Activated naive CD8-positive, alpha-beta T cell treated with anti-CD3 and anti-CD28 coated beads, Interleukin-2, amount 10 ng/mL, durations not matched to agents 7 days and 5 days (primary cell): ENCODE results near the gene QSOX2. TPM values are rescaled to one million over a fixed set of nuclear protein-coding genes. Genes with fewer than 3 reads are reported as not detected.

Experiments
- ATAC-seq: fragments of 150-1000 bp; cut with Tn5 transposase; one replicate; pipeline ENCODE4 v1.10.0; 2021; ENCODE audit warnings: low read depth, moderate library complexity
- POLR2A ChIA-PET: fragments of 350-600 bp; sonication (Branson Sonifier 250); formaldehyde crosslinking; loops from one replicate; lab custom pipeline; 2021; ENCODE audit warnings: antibody characterized with exemption; lab: Charles Lee
- DNase-seq: peaks from one replicate; pipeline ENCODE4 v3.0.0; 2021
- H3K27ac Mint-ChIP-seq: one replicate; pipeline ENCODE4 v1.8.0; 2022; ENCODE audit warnings: mild to moderate bottlenecking, mixed read lengths
- H3K27me3 Mint-ChIP-seq: one replicate; pipeline ENCODE4 v1.8.0; 2022; ENCODE audit warnings: mild to moderate bottlenecking, moderate library complexity, mixed read lengths
- H3K36me3 Mint-ChIP-seq: one replicate; pipeline ENCODE4 v1.8.0; 2021; ENCODE audit warnings: mild to moderate bottlenecking, mixed read lengths
- H3K4me1 Mint-ChIP-seq: one replicate; pipeline ENCODE4 v1.8.0; 2021; ENCODE audit warnings: mixed read lengths
- H3K4me3 Mint-ChIP-seq: one replicate; pipeline ENCODE4 v1.8.0; 2022; ENCODE audit warnings: mild to moderate bottlenecking, moderate library complexity, mixed read lengths
- H3K9me3 Mint-ChIP-seq: one replicate; pipeline ENCODE4 v1.8.0; 2021; ENCODE audit warnings: mixed read lengths
- total RNA-seq, 2 experiments: library from RNA; stranded (reverse); gene quantifications; one replicate each; pipeline ENCODE4 v1.2.3, GENCODE V29; 2021

Gene QSOX2
- total RNA-seq, 2 experiments from 2014 or later, result 12.4 to 12.8 TPM

DNA sequence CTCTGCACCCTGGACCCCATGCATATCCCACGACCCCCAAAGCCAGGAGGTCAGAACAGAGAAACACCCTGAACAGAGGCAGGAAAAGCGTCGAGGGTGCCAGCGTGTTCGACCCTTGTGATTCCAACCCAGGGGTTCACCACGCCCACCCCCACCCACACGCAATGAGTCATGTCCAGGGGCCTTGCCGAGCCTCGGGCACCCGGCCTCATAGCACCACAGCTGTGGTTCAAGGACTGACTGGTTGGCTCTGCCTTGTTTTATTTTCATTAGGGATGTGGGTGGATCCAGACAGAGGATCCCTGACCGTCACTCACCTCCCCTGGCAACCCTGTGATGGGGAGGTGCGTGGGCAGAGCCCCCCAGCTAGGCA lies 9.5 kb upstream of the QSOX2 start:
- no peaks in the 10 kb centered on the region for H3K4me1 Mint-ChIP-seq
- POLR2A ChIA-PET, result no interaction called here
- no peaks in the 10 kb centered on the region for H3K36me3 Mint-ChIP-seq
- no peak overlapping the region for H3K4me3 Mint-ChIP-seq
- no peaks in the 10 kb centered on the region for H3K9me3 Mint-ChIP-seq
- H3K27me3 Mint-ChIP-seq, result no peaks in the 10 kb centered on the region
- ATAC-seq, result no peak
- H3K27ac Mint-ChIP-seq, result no peak overlapping the region
- DNase-seq, result no peak

DNA sequence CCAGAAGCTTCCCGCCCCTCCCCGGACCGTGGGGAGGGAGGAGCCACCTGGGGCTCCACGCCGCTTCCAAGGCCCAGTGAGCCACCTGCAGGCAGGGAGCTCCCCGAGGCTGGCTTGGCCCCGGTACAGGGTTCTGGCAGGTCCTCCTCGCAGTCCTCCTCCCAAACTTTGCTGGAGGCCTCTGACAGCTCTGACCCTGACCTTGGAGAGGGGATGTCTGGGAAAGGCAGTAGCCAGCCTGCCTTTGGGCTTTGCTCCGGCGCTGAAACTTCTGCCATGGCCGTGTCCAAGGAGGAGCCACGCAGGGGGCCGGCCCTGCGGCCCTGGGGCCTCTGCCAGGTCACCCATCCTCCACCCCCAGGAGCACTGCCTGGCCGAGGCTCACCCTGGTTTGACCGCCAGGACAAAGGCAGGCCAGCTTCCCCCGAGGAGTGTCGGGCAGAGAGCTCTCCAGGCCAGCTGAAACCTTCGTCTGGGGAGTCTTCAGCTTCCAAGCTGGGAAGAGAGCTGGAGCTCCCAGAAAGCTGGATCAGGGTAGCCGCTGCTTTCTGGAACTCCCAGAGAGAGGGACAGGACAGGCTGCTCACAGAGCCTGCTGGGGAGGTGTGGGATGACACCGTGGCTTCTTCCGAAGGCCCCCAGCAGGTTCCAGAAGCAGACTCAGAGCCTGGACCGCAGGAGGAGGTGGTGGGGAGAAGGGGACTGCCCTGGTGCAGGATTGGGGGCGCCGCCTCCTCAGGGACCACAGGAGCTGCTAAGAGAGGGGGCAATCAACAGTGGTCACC lies 9.0 kb upstream of the QSOX2 start:
- Mint-ChIP-seq H3K36me3 (no peaks in the 10 kb centered on the region), H3K4me3 (no peak overlapping the region), H3K9me3 (no peaks in the 10 kb centered on the region), H3K27ac (no peak overlapping the region), H3K27me3 (no peaks in the 10 kb centered on the region), H3K4me1 (no peaks in the 10 kb centered on the region)
- ATAC-seq, result no peak
- POLR2A ChIA-PET, result no interaction called here
- DNase-seq, result no peak

DNA sequence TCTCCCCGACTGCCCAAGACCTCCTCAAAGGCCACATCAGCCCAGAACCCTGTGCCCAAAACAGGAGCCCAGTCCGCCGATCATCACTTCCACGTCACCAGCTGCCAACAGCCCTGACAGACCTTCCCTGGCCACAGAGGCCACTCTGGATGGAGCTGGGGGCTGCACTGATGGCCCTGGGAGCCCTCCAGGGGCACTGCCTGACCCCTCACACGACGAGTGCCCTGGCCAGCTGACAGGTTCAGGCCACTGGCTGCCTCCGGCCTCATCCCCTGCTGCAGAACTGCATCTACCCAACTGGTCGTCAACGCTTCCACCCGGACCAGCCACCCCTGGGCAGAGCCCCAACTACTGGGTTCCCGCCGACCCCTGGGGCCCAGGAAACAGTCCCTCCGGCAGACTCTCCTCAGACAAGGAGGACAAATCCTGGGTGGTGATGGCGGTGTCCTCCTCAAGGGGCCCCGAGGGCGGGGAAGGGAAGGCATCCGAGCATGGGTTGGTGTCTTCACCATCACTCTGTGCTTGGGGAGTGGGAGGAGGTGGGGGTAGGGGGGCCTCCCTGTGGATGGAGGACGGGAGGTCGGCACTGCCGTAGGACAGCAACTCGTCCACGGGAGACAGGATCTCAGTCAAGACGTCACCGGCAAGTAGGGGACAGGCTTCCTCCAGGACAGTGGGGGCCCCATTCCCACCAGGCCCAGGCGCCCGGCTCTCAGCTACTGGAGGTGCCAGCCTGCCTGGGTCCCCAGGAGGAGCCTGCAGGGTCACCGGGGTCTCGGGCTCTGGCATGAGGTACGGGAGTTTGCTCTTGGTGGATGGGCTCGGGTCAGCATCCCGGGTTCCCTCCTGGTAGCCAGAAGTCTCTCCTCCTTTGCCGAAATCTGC lies 7.9 kb upstream of the QSOX2 start:
- Mint-ChIP-seq H3K4me3 (no peak overlapping the region), H3K9me3 (no peaks in the 10 kb centered on the region), H3K27me3 (no peaks in the 10 kb centered on the region), H3K4me1 (no peaks in the 10 kb centered on the region), H3K36me3 (no peaks in the 10 kb centered on the region), H3K27ac (no peak overlapping the region)
- DNase-seq, result no peak
- POLR2A ChIA-PET, result no interaction called here
- ATAC-seq, result no peak

DNA sequence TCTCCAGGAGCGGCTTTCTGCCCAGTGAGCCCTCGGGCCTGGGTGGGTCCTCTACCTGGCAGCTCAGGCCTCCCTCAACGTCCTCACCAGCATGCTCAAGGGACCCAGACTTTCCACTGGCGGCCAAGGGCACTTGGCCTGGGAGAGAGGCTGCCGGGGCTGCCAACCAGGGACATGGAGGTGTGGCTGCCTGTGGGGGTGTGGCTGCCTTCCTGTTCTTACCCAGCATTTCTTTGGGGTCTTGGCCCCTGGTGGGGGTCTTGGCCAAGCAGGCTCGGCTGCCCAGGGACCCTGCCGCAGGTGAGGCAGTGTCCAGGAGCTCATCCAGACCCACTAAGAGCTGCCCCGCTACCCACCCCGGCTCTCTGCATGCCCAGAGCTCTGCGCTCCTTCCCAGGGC lies 7.2 kb upstream of the QSOX2 start:
- no peak overlapping the region for H3K4me3 Mint-ChIP-seq
- no peaks in the 10 kb centered on the region for H3K4me1 Mint-ChIP-seq
- no peak overlapping the region for H3K27ac Mint-ChIP-seq
- POLR2A ChIA-PET, result no interaction called here
- DNase-seq (no peak), ATAC-seq (no peak)
- no peaks in the 10 kb centered on the region for H3K27me3 Mint-ChIP-seq
- H3K36me3 Mint-ChIP-seq, result no peaks in the 10 kb centered on the region
- no peaks in the 10 kb centered on the region for H3K9me3 Mint-ChIP-seq

DNA sequence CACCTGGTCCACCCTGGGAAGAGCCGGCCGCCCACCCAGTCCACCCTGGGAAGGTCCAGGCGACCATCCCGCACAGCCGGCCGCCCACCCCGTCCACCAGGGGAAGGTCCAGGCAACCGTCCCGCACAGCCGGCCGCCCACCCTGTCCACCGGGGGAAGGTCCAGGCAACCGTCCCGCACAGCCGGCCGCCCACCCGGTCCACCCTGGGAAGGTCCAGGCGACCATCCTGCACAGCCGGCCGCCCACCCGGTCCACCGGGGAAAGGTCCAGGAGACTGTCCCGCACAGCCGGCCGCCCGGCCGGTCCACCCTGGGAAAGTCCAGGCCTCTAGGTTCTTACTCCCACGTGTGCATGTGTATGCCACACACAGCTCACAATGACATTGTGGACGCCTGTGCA lies 6.7 kb upstream of the QSOX2 start:
- H3K27ac Mint-ChIP-seq, result no peak overlapping the region
- DNase-seq, result no peak
- H3K4me3 Mint-ChIP-seq, result no peak overlapping the region
- POLR2A ChIA-PET, result no interaction called here
- H3K36me3 Mint-ChIP-seq, result no peaks in the 10 kb centered on the region
- H3K4me1 Mint-ChIP-seq, result no peaks in the 10 kb centered on the region
- no peak for ATAC-seq
- no peaks in the 10 kb centered on the region for H3K9me3 Mint-ChIP-seq
- no peaks in the 10 kb centered on the region for H3K27me3 Mint-ChIP-seq

DNA sequence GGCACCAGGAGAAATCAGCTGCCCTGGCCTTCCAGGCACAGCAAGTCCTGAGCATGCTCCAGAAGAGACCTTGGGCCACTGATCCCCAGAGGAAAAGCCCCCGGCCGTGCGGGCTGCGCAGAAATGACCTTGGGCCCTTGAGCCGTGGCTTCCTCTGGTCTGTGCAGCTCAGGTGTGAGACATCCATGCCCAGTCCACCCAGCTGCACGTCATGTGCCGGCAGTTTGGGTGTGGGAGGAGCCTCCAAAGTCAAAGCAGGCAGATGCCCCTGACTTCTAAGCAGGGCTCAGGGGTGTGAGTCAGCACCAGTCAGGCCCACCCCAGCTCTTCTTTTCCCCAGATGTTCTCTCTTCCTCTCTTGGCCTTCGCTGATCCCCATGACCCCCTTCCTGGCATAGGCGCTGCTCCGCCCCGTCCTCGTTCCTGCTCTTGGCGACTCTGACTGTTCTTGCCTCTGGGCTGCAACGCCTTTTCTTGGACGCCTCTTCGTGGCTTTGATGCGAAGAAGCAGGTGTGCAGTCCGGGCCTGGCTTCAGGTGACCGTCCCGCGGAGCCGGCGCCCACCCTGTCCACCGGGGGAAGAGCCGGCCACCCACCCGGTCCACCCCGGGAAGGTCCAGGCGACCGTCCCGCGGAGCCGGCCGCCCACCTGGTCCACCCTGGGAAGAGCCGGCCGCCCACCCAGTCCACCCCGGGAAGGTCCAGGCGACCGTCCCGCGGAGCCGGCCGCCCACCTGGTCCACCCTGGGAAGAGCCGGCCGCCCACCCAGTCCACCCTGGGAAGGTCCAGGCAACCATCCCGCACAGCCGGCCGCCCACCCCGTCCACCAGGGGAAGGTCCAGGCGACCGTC lies 5.9 kb upstream of the QSOX2 start:
- H3K4me1 Mint-ChIP-seq, result no peaks in the 10 kb centered on the region
- DNase-seq (no peak), ATAC-seq (no peak)
- H3K4me3 Mint-ChIP-seq, result no peak overlapping the region
- H3K27ac Mint-ChIP-seq, result no peak overlapping the region
- H3K27me3 Mint-ChIP-seq, result peaks cover 3% of the 10 kb centered on the region
- no peaks in the 10 kb centered on the region for H3K36me3 Mint-ChIP-seq
- POLR2A ChIA-PET, result no interaction called here
- no peaks in the 10 kb centered on the region for H3K9me3 Mint-ChIP-seq

DNA sequence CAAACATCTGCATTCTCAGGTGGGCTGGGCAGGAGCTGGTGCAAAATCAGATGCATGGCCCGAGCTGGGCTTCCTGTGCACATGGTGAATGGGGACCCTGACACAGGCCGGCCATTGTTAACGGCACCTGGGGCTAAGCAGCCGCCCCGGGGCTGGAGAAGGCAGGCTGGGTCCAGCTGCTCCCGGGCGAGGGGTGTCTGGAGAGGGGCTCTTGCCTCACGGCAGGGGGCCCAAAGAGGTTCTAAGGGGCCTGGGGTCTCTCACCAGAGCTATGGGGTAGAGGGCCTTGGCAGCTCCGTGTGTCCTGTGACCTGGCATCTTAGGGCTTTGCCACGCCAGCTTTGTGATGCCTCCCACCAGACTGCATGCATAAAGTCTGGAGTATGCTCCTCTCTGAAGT lies 5.1 kb upstream of the QSOX2 start:
- Mint-ChIP-seq H3K9me3 (no peaks in the 10 kb centered on the region), H3K36me3 (no peaks in the 10 kb centered on the region), H3K4me1 (peaks cover 2% of the 10 kb centered on the region), H3K27ac (no peak overlapping the region), H3K4me3 (no peak overlapping the region), H3K27me3 (peaks cover 3% of the 10 kb centered on the region)
- POLR2A ChIA-PET, result no interaction called here
- DNase-seq, result no peak
- ATAC-seq, result no peak

DNA sequence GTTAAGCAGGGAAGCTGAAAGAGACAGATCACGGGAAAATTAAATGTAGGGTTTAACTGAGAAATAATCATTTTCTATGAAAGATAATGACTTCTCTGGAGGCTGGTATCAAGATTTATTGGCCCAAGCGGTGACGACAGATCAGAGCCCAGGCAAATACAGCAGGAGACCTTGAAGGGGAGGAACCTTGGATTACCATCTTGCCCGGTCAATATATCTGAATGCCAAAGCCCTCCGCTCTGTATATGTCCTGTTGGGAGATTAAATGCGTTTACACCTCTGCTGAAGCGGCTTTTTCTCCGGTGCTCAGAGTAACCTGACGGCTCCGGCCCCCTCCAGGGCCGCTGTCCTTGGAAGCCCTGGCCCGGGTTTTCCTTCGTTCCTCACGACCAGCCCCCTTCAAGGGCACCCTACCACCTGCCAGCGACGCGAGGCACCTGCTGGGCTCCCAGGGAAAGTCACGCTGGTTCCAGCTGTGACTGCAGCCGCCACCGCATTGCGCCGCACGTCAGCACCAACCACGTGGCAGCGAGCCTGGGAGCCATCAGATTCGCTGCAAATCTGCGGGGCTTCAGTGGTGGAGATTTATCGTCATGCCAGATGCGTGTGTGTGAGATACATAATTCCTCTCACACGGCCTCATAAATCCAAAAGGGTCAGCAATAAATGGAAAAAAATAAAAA lies 4.4 kb upstream of the QSOX2 start:
- DNase-seq, result no peak
- no peak for ATAC-seq
- Mint-ChIP-seq H3K36me3 (no peaks in the 10 kb centered on the region), H3K9me3 (no peaks in the 10 kb centered on the region), H3K4me3 (no peak overlapping the region), H3K27me3 (peaks cover 3% of the 10 kb centered on the region), H3K27ac (no peak overlapping the region), H3K4me1 (peaks cover 3% of the 10 kb centered on the region)
- POLR2A ChIA-PET, result no interaction called here

DNA sequence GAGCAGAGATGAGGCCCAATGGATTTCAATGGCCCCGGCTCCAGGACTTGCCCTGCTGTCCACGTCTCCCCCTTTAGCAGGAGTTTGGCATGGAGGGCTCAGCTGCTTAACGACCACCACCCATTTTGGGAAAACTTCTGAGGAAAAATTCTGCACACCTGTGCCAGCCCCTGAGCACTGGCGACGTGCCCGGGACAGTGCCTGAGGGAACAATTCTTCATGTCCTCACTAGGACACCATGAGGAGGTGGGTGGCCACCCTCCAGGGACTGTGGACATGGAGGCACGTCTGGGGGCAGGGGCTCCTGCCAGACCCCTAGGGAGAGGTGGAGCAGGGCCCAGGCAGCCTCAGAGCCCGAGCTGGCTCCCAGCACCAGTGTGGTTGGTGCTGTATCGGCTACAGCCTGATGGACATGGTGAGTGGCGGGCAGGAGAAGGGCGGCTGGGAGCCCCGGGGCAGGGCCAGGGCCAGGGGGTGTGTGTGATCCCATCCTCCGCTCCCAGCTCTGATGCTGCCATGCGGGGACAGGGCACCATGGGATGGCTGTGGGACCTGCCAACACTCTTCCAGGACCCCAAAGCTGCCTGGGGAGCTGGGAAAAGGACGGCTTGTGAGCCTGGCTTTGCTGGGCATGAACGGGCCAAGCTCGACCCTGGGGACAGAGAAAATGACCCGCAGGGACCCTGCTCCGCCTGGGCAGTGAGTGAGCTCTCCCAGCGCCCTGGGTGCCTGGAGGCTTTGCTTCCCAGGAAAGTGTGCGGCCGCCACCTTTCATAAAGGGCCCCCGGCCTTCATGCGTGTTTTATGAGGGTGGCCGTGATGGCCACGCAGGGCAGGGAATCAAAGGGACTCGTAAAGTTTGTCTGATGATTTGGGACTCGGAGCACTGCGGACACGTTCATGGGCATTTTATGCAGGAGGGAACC lies 3.6 kb upstream of the QSOX2 start:
- H3K27me3 Mint-ChIP-seq, result peaks cover 3% of the 10 kb centered on the region
- no peak for ATAC-seq
- no peaks in the 10 kb centered on the region for H3K9me3 Mint-ChIP-seq
- H3K27ac Mint-ChIP-seq, result no peak overlapping the region
- H3K36me3 Mint-ChIP-seq, result no peaks in the 10 kb centered on the region
- no peak overlapping the region for H3K4me3 Mint-ChIP-seq
- DNase-seq, result no peak
- POLR2A ChIA-PET, result no interaction called here
- peaks cover 11% of the 10 kb centered on the region for H3K4me1 Mint-ChIP-seq

DNA sequence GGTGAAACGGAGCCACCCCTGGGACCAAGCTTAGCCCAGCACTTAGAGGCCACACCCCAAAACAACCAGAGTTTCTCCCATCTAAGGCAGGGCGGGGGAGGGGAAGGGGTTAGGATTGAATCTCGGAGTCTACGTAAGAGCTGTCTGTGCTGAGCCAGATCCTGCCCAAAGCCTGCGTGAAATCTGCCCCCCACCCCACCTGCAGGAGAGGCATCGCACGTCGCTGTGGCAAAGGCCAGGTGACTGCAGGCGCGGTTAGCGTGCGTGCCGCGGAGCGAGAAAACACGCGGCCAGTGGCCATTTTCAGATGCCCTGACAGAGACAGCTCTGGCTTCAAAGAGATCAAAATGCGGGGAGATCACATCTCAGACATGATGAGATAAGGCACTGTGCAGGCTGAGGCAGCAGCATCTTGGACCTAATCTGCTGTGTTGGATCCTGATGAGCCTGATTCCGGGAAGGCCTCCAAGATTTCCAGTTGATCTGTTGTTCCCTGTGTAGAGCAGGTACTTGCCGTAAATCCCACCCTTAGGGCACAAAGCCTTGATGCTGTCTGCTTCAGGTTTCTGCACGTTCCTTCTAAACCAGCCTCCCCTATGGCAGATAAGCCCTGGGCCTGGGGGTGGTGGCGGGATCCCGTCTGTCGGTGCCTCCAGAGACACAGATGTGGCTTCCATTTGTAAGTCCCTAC lies 2.5 kb upstream of the QSOX2 start:
- no peak overlapping the region for H3K4me3 Mint-ChIP-seq
- no peaks in the 10 kb centered on the region for H3K9me3 Mint-ChIP-seq
- POLR2A ChIA-PET, result interaction anchor here (0.8 kb wide), 1 partner anchor 19 kb away, joined by 3 read pairs; no protein-coding TSS in a partner anchor
- ATAC-seq (no peak), DNase-seq (no peak)
- no peaks in the 10 kb centered on the region for H3K36me3 Mint-ChIP-seq
- H3K27ac Mint-ChIP-seq, result no peak overlapping the region
- H3K27me3 Mint-ChIP-seq, result peaks cover 3% of the 10 kb centered on the region
- peaks cover 22% of the 10 kb centered on the region for H3K4me1 Mint-ChIP-seq

DNA sequence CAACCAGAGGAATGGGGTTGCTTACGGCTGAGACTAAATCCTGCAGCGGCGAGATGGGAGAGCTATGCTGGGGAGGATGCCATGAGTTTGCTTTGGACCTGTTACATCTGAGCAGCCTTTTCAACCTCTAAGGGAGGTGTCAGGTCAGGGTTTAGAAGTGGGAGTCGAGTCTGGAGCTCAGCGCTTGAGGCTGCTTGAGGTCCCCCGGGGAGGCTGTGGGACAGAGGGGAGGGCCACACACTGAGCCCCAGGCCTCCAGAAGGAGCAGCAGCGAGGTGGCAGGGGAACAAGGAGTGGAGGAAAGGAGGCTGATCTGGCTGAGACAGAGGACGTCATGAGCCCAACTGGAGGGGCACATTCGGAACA lies 1.9 kb upstream of the QSOX2 start:
- POLR2A ChIA-PET, result interaction anchor here (0.8 kb wide), 1 partner anchor 20 kb away, joined by 3 read pairs; no protein-coding TSS in a partner anchor
- H3K36me3 Mint-ChIP-seq, result no peaks in the 10 kb centered on the region

More for the DNA sequence above, 1.9 kb upstream of the QSOX2 start:
- no peak overlapping the region for H3K27ac Mint-ChIP-seq
- H3K4me1 Mint-ChIP-seq, result peaks cover 26% of the 10 kb centered on the region
- H3K27me3 Mint-ChIP-seq, result peaks cover 3% of the 10 kb centered on the region
- H3K4me3 Mint-ChIP-seq, result no peak overlapping the region
- no peaks in the 10 kb centered on the region for H3K9me3 Mint-ChIP-seq
- ATAC-seq (no peak), DNase-seq (no peak)
